H1 (cell line): ENCODE data around the gene TMUB1. TPM values are rescaled to one million over a fixed set of nuclear protein-coding genes. Genes with fewer than 3 reads are reported as not detected.

ENCODE experiments used
- CTCF ChIA-PET: fragments of 300-600 bp; sonication (Branson Sonifier 250); formaldehyde crosslinking; loops from one replicate; lab custom pipeline; 2021; ENCODE audit not compliant: partially characterized antibody; lab: Charles Lee
- POLR2A ChIA-PET: fragments of 300-600 bp; sonication (Branson Sonifier 250); formaldehyde crosslinking; loops from one replicate; lab custom pipeline; 2021; ENCODE audit warnings: inconsistent platforms; ENCODE audit not compliant: partially characterized antibody; lab: Charles Lee
- DNase-seq, 2 experiments: peaks; one replicate each; pipeline versions ENCODE4 v3.0.0 to v3.0.0-alpha.2; 2010 to 2022; ENCODE audit warnings: low spot score in 2 of 2, low read depth in 1 of 2, mixed read lengths in 1 of 2
- FAIRE-seq: peaks from 2 replicates; lab custom pipeline; 2011; peaks lifted over from hg19 to GRCh38; lab: Jason Lieb, UNC
- H2AFZ ChIP-seq: 2 replicates; pipeline ENCODE4 v1.8.1; 2012; ENCODE audit warnings: low read length, inconsistent platforms
- H2AK5ac ChIP-seq: 2 replicates; pipeline ENCODE4 v1.6.1; 2013; ENCODE audit warnings: low read depth, low read length
- H2BK120ac ChIP-seq: replicated peaks from 2 replicates; pipeline ENCODE3; 2013; ENCODE audit warnings: low read depth, low read length, inconsistent platforms
- H2BK12ac ChIP-seq: 2 replicates; pipeline ENCODE4 v1.6.1; 2013; ENCODE audit warnings: low read depth, low read length
- H2BK15ac ChIP-seq: 2 replicates; pipeline ENCODE4 v1.6.1; 2013; ENCODE audit warnings: low read length
- H2BK20ac ChIP-seq: 2 replicates; pipeline ENCODE4 v1.6.1; 2013; ENCODE audit warnings: low read length
- H2BK5ac ChIP-seq: 2 replicates; pipeline ENCODE4 v1.6.1; 2013; ENCODE audit warnings: low read depth, low read length
- H3K14ac ChIP-seq: 2 replicates; pipeline ENCODE4 v1.6.1; 2013; ENCODE audit warnings: inconsistent platforms; ENCODE audit not compliant: insufficient read length
- H3K18ac ChIP-seq: 2 replicates; pipeline ENCODE4 v1.6.1; 2013; ENCODE audit warnings: low read length; ENCODE audit errors: extremely low read depth
- H3K23ac ChIP-seq: 2 replicates; pipeline ENCODE4 v1.6.1; 2013; ENCODE audit warnings: inconsistent platforms; ENCODE audit not compliant: insufficient read length
- H3K23me2 ChIP-seq: 2 replicates; pipeline ENCODE4 v1.6.1; 2013; ENCODE audit warnings: low read depth, low read length
- H3K27ac ChIP-seq: 2 replicates; pipeline ENCODE4 v1.6.1; 2011; ENCODE audit warnings: low read depth, low read length, inconsistent platforms
- H3K27me3 ChIP-seq, 4 experiments: replicated peaks in 1 of 4; 1 replicate in 1 of 4; 2 replicates in 3 of 4; pipeline versions ENCODE4 v1.6.1 to v1.8.1; 2011 to 2013; ENCODE audit warnings: low read length in 3 of 4, mild to moderate bottlenecking in 3 of 4, inconsistent platforms in 2 of 4, mixed read lengths in 2 of 4, moderate library complexity in 1 of 4; ENCODE audit not compliant: control insufficient read depth in 3 of 4, insufficient read depth in 3 of 4; ENCODE audit errors: extremely low read depth in 1 of 4
- H3K36me3 ChIP-seq, 4 experiments: 2 replicates each; pipeline versions ENCODE4 v1.6.1 to v1.8.1; 2011 to 2013; ENCODE audit warnings: mild to moderate bottlenecking in 4 of 4, low read length in 3 of 4, moderate library complexity in 2 of 4, control low read depth in 1 of 4, inconsistent platforms in 1 of 4; ENCODE audit not compliant: insufficient read depth in 4 of 4, control insufficient read depth in 2 of 4
- H3K4ac ChIP-seq: replicated peaks from 2 replicates; pipeline ENCODE3; 2013; ENCODE audit warnings: low read length, low read depth, mixed read lengths, inconsistent platforms; ENCODE audit not compliant: insufficient read length
- H3K4me1 ChIP-seq, 4 experiments: replicated peaks in 1 of 4; 1 replicate in 1 of 4; 2 replicates in 3 of 4; pipeline versions ENCODE4 v1.6.1 to v1.8.1; 2011 to 2013; ENCODE audit warnings: low read length in 3 of 4, inconsistent platforms in 2 of 4, mixed read lengths in 1 of 4; ENCODE audit not compliant: insufficient read depth in 4 of 4, control insufficient read depth in 3 of 4
- H3K4me2 ChIP-seq, 2 experiments: 2 replicates each; pipeline versions ENCODE4 v1.6.1 to v1.8.1; 2011 to 2013; ENCODE audit warnings: low read depth in 2 of 2, low read length in 2 of 2, control low read depth in 1 of 2, inconsistent platforms in 1 of 2, mild to moderate bottlenecking in 1 of 2; ENCODE audit not compliant: insufficient read depth in 1 of 2
- H3K4me3 ChIP-seq, 4 experiments: fragments of 200-600, 300-600 bp in 1 of 4; sonication (generic), shearing (Covaris generic), sonication (Bioruptor Twin) in 1 of 4; 2 replicates each; pipeline versions ENCODE4 v1.5.1 to v1.8.1; 2011 to 2016; ENCODE audit warnings: low read length in 4 of 4, low read depth in 3 of 4, control low read depth in 2 of 4, inconsistent platforms in 2 of 4, mild to moderate bottlenecking in 2 of 4, mixed read lengths in 1 of 4, moderate library complexity in 1 of 4; ENCODE audit not compliant: insufficient read depth in 2 of 4; ENCODE audit errors: extremely low read depth in 1 of 4
- H3K56ac ChIP-seq: replicated peaks from 2 replicates; pipeline ENCODE3; 2013; ENCODE audit warnings: low read depth, mild to moderate bottlenecking, mixed read lengths, low read length, inconsistent platforms; ENCODE audit not compliant: insufficient read length
- H3K79me1 ChIP-seq: 2 replicates; pipeline ENCODE4 v1.6.1; 2013; ENCODE audit warnings: low read depth, low read length, control low read depth
- H3K79me2 ChIP-seq, 2 experiments: 2 replicates each; pipeline versions ENCODE4 v1.6.1 to v1.8.1; 2012 to 2013; ENCODE audit warnings: low read length in 2 of 2, mild to moderate bottlenecking in 2 of 2, inconsistent platforms in 1 of 2; ENCODE audit not compliant: insufficient read depth in 2 of 2, control insufficient read depth in 1 of 2
- H3K9ac ChIP-seq, 4 experiments: replicated peaks in 1 of 4; 1 replicate in 1 of 4; 2 replicates in 3 of 4; pipeline versions ENCODE4 v1.6.1 to v1.8.1; 2011 to 2013; ENCODE audit warnings: low read depth in 3 of 4, low read length in 3 of 4, control low read depth in 2 of 4, mild to moderate bottlenecking in 2 of 4, moderate library complexity in 2 of 4, inconsistent platforms in 1 of 4; ENCODE audit errors: extremely low read depth in 1 of 4
- H3K9me3 ChIP-seq, 2 experiments: 2 replicates each; pipeline versions ENCODE4 v1.6.1 to v1.8.1; 2012 to 2013; ENCODE audit warnings: mild to moderate bottlenecking in 2 of 2, moderate library complexity in 2 of 2, control low read depth in 1 of 2, inconsistent platforms in 1 of 2, low read depth in 1 of 2, low read length in 1 of 2, mixed read lengths in 1 of 2; ENCODE audit not compliant: insufficient read depth in 2 of 2
- H4K20me1 ChIP-seq, 2 experiments: replicated peaks in 1 of 2; 2 replicates each; pipeline versions ENCODE3 to v1.8.1; 2011 to 2013; ENCODE audit warnings: inconsistent platforms in 2 of 2, low read length in 2 of 2, mild to moderate bottlenecking in 1 of 2; ENCODE audit not compliant: insufficient read depth in 2 of 2, control insufficient read depth in 1 of 2
- H4K5ac ChIP-seq: 2 replicates; pipeline ENCODE4 v1.6.1; 2013; ENCODE audit warnings: low read length, low read depth, mixed read lengths, inconsistent platforms; ENCODE audit not compliant: insufficient read length
- H4K8ac ChIP-seq: 2 replicates; pipeline ENCODE4 v1.8.0; 2013; ENCODE audit warnings: mild to moderate bottlenecking, moderate library complexity, low read length, inconsistent platforms; ENCODE audit not compliant: insufficient read depth; ENCODE audit errors: extremely low read depth
- H4K91ac ChIP-seq: replicated peaks from 2 replicates; pipeline ENCODE3; 2013; ENCODE audit warnings: low read length, mixed read lengths, inconsistent platforms; ENCODE audit not compliant: insufficient read length
- TEAD4 ChIP-seq: IDR thresholded peaks from 2 replicates; pipeline ENCODE4 v1.6.1; 2012; ENCODE audit warnings: low read depth, low read length, inconsistent platforms, mixed read lengths
- WGBS, 2 experiments: shearing (Covaris generic) in 1 of 2; methylation state at CpG; one replicate each; pipeline versions ENCODE4 v1.1.6 to v1.1.7; 2013 to 2015; ENCODE audit warnings: low lambda C conversion rate in 2 of 2, mixed read lengths in 2 of 2, inconsistent platforms in 1 of 2, low coverage in 1 of 2, missing lambda C conversion rate in 1 of 2; ENCODE audit not compliant: insufficient replicate concordance in 2 of 2, insufficient coverage in 1 of 2, insufficient read length in 1 of 2; ENCODE audit errors: extremely low coverage in 1 of 2, missing lambda C conversion rate in 1 of 2; 5-methylcytosine and 5-hydroxymethylcytosine counted together
- polyA plus RNA-seq, 7 experiments: library from polyadenylated mRNA; depleted of rRNA in 3 of 7; stranded (reverse) in 5 of 7; unstranded in 2 of 7; fragments of >200 nt in 5 of 7; fragments of 200-250 nt in 2 of 7; gene quantifications; 1 replicate in 5 of 7; 2 replicates in 1 of 7; 4 replicates in 1 of 7; pipeline versions ENCODE4 v1.2.1 to v1.2.3, GENCODE V29; 2011 to 2013; ENCODE audit warnings: missing spikeins in 2 of 7, mixed read lengths in 2 of 7
- total RNA-seq: library from RNA; stranded (reverse); fragmentation: NEBNext Ultra II Directional; extraction: Animal tissue kit (Norgen Biotek cat#: 25700); gene quantifications from 2 replicates; pipeline ENCODE4 v1.2.1, GENCODE V29; 2021

The TMUB1 gene
- total and polyA plus RNA-seq, 2 of the 8 experiments (the other 6 are each of a cell fraction or from before 2014, with no cell fraction given): 41.4 to 56.2 TPM

DNA sequence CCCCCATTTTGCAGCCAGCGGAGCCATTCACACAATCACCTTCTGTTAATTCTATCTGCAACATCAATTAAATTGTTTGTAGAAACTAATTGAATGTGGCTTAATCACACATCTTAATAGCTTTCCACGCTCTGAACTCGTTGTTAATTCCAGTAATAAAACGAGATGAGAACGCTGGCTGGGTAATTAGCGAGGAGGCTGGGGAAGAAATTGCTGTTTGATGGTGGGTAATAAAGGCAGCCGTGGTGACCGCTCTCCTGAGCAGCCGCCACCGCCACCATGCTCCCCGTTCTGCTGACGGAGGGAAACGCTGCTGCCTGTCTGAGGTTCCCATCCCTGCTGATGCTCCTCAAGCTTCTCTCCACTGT is 47.9 kb upstream of the TMUB1 start:
- Histone ChIP-seq H3K18ac (no peak overlapping the region), H4K91ac (no peak overlapping the region), H3K23ac (no peak overlapping the region), H2BK5ac (no peak overlapping the region), H3K27ac (no peak overlapping the region), H4K20me1 (peaks cover 4 to 26% of the 10 kb centered on the region in 2 experiments), H3K4me2 (no peak overlapping the region), H3K4me3 (no peak overlapping the region), H2BK12ac (no peak overlapping the region), H4K8ac (no peak overlapping the region; the same call in 1 of the 2 replicates), H3K27me3 (peaks cover 0 to 6% (median 1%) of the 10 kb centered on the region in 4 experiments; a peak in 2 of 7 replicates), H2AFZ (no peak overlapping the region), H3K79me1 (no peaks in the 10 kb centered on the region), H3K9me3 (no peaks in the 10 kb centered on the region), H3K9ac (no peak overlapping the region), H4K5ac (no peak overlapping the region), H2AK5ac (no peak overlapping the region), H2BK15ac (no peak overlapping the region), H3K4me1 (peaks cover 0 to 9% (median 5%) of the 10 kb centered on the region in 4 experiments; a peak in 6 of 7 replicates), H3K4ac (no peak overlapping the region), H2BK20ac (no peak overlapping the region), H2BK120ac (no peak overlapping the region), H3K14ac (no peak overlapping the region), H3K23me2 (no peaks in the 10 kb centered on the region; the same call in 1 of the 2 replicates), H3K56ac (no peak overlapping the region), H3K36me3 (peaks cover 0 to 10% (median 5%) of the 10 kb centered on the region in 4 experiments; a peak in 5 of 8 replicates), H3K79me2 (no peaks in the 10 kb centered on the region)
- ChIA-PET POLR2A (interaction anchor here (0.5 to 1.2 kb wide), 2 partner anchors 14 to 40 kb away, joined by 3 read pairs; no protein-coding TSS in a partner anchor), CTCF (interaction anchor here (0.8 to 11.7 kb wide), 9 partner anchors 12 to 120 kb away, joined by 3 to 197 read pairs (median 4); partner anchors contain the start of gene GBX1)
- 86% methylated on average over 13 of the region's 13 CpGs; no CpG with 5 or more reads in 1 of the 2 experiments for WGBS, 2 experiments
- no peak for DNase-seq
- no peak for FAIRE-seq
- TF ChIP-seq TEAD4: no peak
